GM23248 (cell line): Measurements from ENCODE around the gene CD19. TPM values are rescaled to one million over a fixed set of nuclear protein-coding genes. Genes with fewer than 3 reads are reported as not detected.

Source experiments
- DNase-seq: peaks from one replicate; pipeline ENCODE4 v3.0.0-alpha.2; 2015
- H2AFZ ChIP-seq: fragments of 200-600 bp; sonication (generic); 2 replicates; pipeline ENCODE4 v1.6.1; 2016; ENCODE audit warnings: antibody characterized with exemption
- H3F3A ChIP-seq: fragments of 200-600 bp; sonication (generic); 2 replicates; pipeline ENCODE4 v1.6.1; 2016; ENCODE audit warnings: mild to moderate bottlenecking, antibody characterized with exemption, mixed run types; ENCODE audit not compliant: insufficient read depth
- H3K27ac ChIP-seq: fragments of 200-600 bp; sonication (generic); 2 replicates; pipeline ENCODE4 v1.5.1; 2016; ENCODE audit warnings: mild to moderate bottlenecking
- H3K27me3 ChIP-seq: fragments of 200-600 bp; sonication (generic); replicated peaks from 2 replicates; pipeline ENCODE4 v1.6.1; 2016; ENCODE audit warnings: mild to moderate bottlenecking; ENCODE audit not compliant: insufficient read depth
- H3K36me3 ChIP-seq: fragments of 200-600 bp; sonication (generic); 2 replicates; pipeline ENCODE4 v1.6.1; 2016; ENCODE audit warnings: low read depth, mild to moderate bottlenecking
- H3K4me1 ChIP-seq: fragments of 200-600 bp; sonication (generic); 2 replicates; pipeline ENCODE4 v1.6.1; 2016; ENCODE audit warnings: mild to moderate bottlenecking; ENCODE audit not compliant: insufficient read depth
- H3K4me2 ChIP-seq: fragments of 200-600 bp; sonication (generic); one replicate; pipeline ENCODE4 v1.6.1; 2016; ENCODE audit warnings: mild to moderate bottlenecking; ENCODE audit not compliant: unreplicated experiment
- H3K4me3 ChIP-seq: fragments of 200-600 bp; sonication (generic); 2 replicates; pipeline ENCODE4 v1.5.1; 2016; ENCODE audit warnings: mild to moderate bottlenecking
- H3K79me2 ChIP-seq: fragments of 200-600 bp; sonication (generic); 2 replicates; pipeline ENCODE4 v1.6.1; 2016; ENCODE audit warnings: mild to moderate bottlenecking; ENCODE audit not compliant: insufficient read depth
- H3K9ac ChIP-seq: fragments of 200-600 bp; sonication (generic); 2 replicates; pipeline ENCODE4 v1.6.1; 2016; ENCODE audit warnings: mild to moderate bottlenecking
- H3K9me2 ChIP-seq: fragments of 200-600 bp; sonication (generic); 2 replicates; pipeline ENCODE4 v1.6.1; 2016; ENCODE audit warnings: mixed run types, mild to moderate bottlenecking, moderate library complexity; ENCODE audit not compliant: insufficient read depth
- H3K9me3 ChIP-seq: fragments of 200-600 bp; sonication (generic); one replicate; pipeline ENCODE4 v1.6.1; 2017; ENCODE audit warnings: low read depth
- H4K20me1 ChIP-seq: fragments of 200-600 bp; sonication (generic); 2 replicates; pipeline ENCODE4 v1.6.0; 2016; ENCODE audit not compliant: insufficient read depth
- EZH2 ChIP-seq: fragments of 200-600 bp; sonication (generic); IDR thresholded peaks from 2 replicates; pipeline ENCODE4 v1.6.1; 2018; ENCODE audit warnings: antibody characterized with exemption, mild to moderate bottlenecking; ENCODE audit not compliant: insufficient read depth, poor library complexity, severe bottlenecking
- EZH2phosphoT487 ChIP-seq: fragments of 200-600 bp; sonication (generic); IDR thresholded peaks from 2 replicates; pipeline ENCODE4 v1.6.1; 2018; ENCODE audit warnings: antibody characterized with exemption, moderate library complexity, mild to moderate bottlenecking, low read depth; ENCODE audit not compliant: insufficient read depth
- WGBS, 2 experiments: methylation state at CpG; one replicate each; pipeline ENCODE4 v1.1.6; 2015 to 2017; ENCODE audit warnings: low lambda C conversion rate in 2 of 2, low coverage in 1 of 2; ENCODE audit errors: missing lambda C conversion rate in 2 of 2; 5-methylcytosine and 5-hydroxymethylcytosine counted together
- in situ Hi-C: fragments of 300-500 bp; cut with MboI; formaldehyde crosslinking; loops from 2 replicates; pipeline ENCODE4 v1.15.0; 2020
- polyA plus RNA-seq: library from polyadenylated mRNA; unstranded; fragments of >200 nt; fragmentation: Nextera tagmentation; extraction: Ambion mirVana; gene quantifications from 2 replicates; pipeline ENCODE4 v1.2.1, GENCODE V29; 2016
- total RNA-seq: library from RNA; depleted of rRNA; stranded (reverse); fragments of >200 nt; shearing (Covaris generic); gene quantifications from 2 replicates; pipeline ENCODE4 v1.2.3, GENCODE V29; 2014

CD19 gene
- total and polyA plus RNA-seq, 2 experiments from 2014 or later: not detected

DNA sequence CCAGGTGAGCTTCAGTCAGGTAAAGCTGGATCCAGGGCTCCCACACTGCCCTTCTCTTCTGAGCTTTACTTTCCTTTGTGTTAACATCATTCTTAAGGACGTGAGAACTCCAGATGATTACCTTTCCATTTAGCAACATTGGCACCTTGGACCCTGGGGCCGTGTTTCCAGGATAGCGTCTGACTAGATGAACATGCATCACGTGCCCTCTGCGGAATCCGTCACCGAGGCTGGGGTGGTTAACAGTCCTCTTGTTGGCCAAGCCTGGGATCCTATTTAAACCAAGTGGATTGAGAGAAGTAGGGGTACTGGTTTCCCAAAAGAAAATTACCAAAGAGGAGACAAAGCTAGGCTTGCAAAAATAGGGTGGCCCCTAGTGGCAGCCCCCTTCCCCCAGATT lies 49.2 kb downstream of the CD19 start:
- no peaks in the 10 kb centered on the region for H3K9me2 ChIP-seq
- H3K27ac ChIP-seq: no peak overlapping the region
- no peak overlapping the region for H2AFZ ChIP-seq
- TF ChIP-seq EZH2phosphoT487 (no peak), EZH2 (no peak)
- no peak overlapping the region for H3K4me3 ChIP-seq
- H3F3A ChIP-seq: no peaks in the 10 kb centered on the region
- WGBS, 2 experiments: 96 to 100% methylated on average over 7 of the region's 7 CpGs
- in situ Hi-C loops: no loop called here
- H3K9ac ChIP-seq: no peak overlapping the region
- H3K4me2 ChIP-seq: no peak overlapping the region
- no peaks in the 10 kb centered on the region for H3K27me3 ChIP-seq
- H3K9me3 ChIP-seq: no peaks in the 10 kb centered on the region
- no peak for DNase-seq
- H3K4me1 ChIP-seq: 0 out of 2 replicates have a peak, but pooled peaks cover 4% of the 10 kb centered on the region
- no peaks in the 10 kb centered on the region for H4K20me1 ChIP-seq
- H3K79me2 ChIP-seq: peaks cover 21% of the 10 kb centered on the region
- H3K36me3 ChIP-seq: no peaks in the 10 kb centered on the region; the same call in 1 of the 2 replicates

DNA sequence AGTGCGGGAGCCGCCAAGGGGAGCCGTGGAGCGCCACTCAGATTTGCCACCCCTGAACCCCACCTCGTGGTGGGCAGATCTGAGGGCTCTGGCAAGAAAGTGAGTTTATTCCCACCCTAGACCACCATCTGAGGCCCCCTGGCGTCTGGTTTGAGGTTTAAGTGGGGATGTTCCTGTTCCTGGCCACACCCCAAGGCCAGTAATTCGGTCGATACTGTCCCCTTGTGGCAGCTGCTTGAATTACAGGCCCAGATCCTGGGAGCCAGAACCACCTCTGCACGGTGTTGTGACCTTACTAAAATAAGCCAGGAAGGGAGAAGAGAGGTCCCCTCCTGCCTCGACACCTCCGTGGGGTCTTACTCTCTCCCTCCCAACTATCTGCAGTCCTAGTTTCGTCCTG lies 49.7 kb downstream of the CD19 start:
- H3K9me3 ChIP-seq: no peaks in the 10 kb centered on the region
- H4K20me1 ChIP-seq: no peaks in the 10 kb centered on the region
- WGBS, 2 experiments: 80 to 83% methylated on average over 11 to 12 of the region's 12 CpGs
- H3K4me1 ChIP-seq: no peaks in the 10 kb centered on the region
- no peaks in the 10 kb centered on the region for H3K9me2 ChIP-seq
- H2AFZ ChIP-seq: no peak overlapping the region
- no peak overlapping the region for H3K4me3 ChIP-seq
- H3K4me2 ChIP-seq: no peak overlapping the region
- H3F3A ChIP-seq: no peaks in the 10 kb centered on the region
- TF ChIP-seq EZH2phosphoT487: no peak
- no peak for TF ChIP-seq EZH2
- H3K79me2 ChIP-seq: peaks cover 15% of the 10 kb centered on the region
- peak; percentile 11 for DNase-seq
- H3K9ac ChIP-seq: no peak overlapping the region
- H3K27ac ChIP-seq: no peak overlapping the region
- in situ Hi-C loops: no loop called here
- H3K36me3 ChIP-seq: peaks cover 2% of the 10 kb centered on the region; the same call in 1 of the 2 replicates
- H3K27me3 ChIP-seq: no peaks in the 10 kb centered on the region

DNA sequence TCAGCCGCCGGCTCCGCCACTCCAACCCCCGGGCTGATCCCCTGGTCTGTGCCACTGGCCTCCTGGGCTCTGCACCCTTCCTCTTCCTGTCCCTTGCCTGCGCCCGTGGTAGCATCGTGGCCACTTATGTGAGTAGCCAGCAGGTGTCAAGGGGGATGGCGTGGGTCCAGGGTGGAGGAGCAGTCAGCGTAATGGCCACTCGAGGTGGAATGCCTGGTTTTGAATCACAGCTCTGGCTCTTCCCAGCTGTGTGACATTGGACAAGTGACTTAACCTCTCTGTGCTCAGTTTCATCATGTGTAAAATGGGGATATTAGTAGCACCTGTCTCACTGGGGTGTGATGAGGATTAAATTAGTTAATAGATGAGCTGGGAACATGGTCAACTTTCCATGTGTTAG lies 50.6 kb downstream of the CD19 start:
- Histone ChIP-seq H3K9me3 (no peaks in the 10 kb centered on the region), H3K9ac (no peak overlapping the region)

DNA sequence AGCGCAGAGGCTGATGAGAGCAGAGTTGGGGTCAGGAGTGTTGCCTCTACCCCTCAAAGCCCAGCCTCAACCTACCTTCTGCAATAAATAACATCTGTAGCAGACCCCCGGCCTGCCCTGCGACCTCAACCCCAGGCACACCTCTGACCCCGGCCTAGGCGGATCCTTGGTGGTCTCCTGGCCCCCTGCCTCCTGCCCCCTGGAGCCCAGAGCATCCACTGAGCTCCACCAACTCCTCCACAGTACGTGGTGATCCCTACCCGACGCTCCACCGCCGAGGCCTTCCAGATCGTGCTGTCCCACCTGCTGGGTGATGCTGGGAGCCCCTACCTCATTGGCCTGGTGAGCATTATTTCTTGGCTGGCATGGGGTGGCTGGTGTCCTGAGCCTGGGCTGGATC lies 51.2 kb downstream of the CD19 start:
- no peaks in the 10 kb centered on the region for H3K9me2 ChIP-seq
- 0 out of 2 replicates have a peak, but pooled peaks cover under 1% of the 10 kb centered on the region for H3K79me2 ChIP-seq
- in situ Hi-C loops: no loop called here
- peaks cover 15% of the 10 kb centered on the region for H3K36me3 ChIP-seq
- H3K4me3 ChIP-seq: no peak overlapping the region
- H3K4me1 ChIP-seq: no peaks in the 10 kb centered on the region
- H3K4me2 ChIP-seq: no peak overlapping the region
- DNase-seq: no peak
- H4K20me1 ChIP-seq: no peaks in the 10 kb centered on the region
- no peak overlapping the region for H2AFZ ChIP-seq
- no peak overlapping the region for H3K9ac ChIP-seq
- H3F3A ChIP-seq: no peaks in the 10 kb centered on the region
- no peaks in the 10 kb centered on the region for H3K27me3 ChIP-seq
- TF ChIP-seq EZH2 (no peak), EZH2phosphoT487 (no peak)
- 80 to 82% methylated on average over 11 of the region's 11 CpGs for WGBS, 2 experiments
- no peaks in the 10 kb centered on the region for H3K9me3 ChIP-seq
- no peak overlapping the region for H3K27ac ChIP-seq

More for the DNA sequence above, 50.6 kb downstream of the CD19 start:
- H3K79me2 ChIP-seq: peaks cover 6% of the 10 kb centered on the region; the same call in 1 of the 2 replicates
- peaks cover 11% of the 10 kb centered on the region for H3K36me3 ChIP-seq
- H3K27ac ChIP-seq: no peak overlapping the region
- H3K27me3 ChIP-seq: no peaks in the 10 kb centered on the region
- H3K9me2 ChIP-seq: no peaks in the 10 kb centered on the region
- no peak overlapping the region for H3K4me2 ChIP-seq
- DNase-seq: no peak
- H2AFZ ChIP-seq: no peak overlapping the region
- in situ Hi-C loops: no loop called here
- H3K4me3 ChIP-seq: no peak overlapping the region
- WGBS, 2 experiments: 98 to 100% methylated on average over 10 of the region's 10 CpGs
- H3K4me1 ChIP-seq: no peaks in the 10 kb centered on the region
- TF ChIP-seq EZH2 (no peak), EZH2phosphoT487 (no peak)
- H4K20me1 ChIP-seq: no peaks in the 10 kb centered on the region
- no peaks in the 10 kb centered on the region for H3F3A ChIP-seq

DNA sequence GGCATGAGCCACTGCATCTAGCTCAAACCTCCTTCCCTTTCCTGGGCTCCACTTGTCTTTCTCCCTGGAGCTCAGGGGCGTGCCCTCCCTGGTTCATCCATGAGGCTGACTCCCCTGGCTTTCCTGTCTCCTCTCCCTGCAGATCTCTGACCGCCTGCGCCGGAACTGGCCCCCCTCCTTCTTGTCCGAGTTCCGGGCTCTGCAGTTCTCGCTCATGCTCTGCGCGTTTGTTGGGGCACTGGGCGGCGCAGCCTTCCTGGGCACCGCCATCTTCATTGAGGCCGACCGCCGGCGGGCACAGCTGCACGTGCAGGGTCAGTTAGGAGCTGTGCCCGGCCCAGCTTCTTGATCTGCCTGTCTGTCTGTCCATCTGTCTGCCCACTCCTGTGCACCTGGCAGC lies 51.9 kb downstream of the CD19 start:
- Histone ChIP-seq H3K27me3 (no peaks in the 10 kb centered on the region), H3K79me2 (no peaks in the 10 kb centered on the region), H3K4me3 (no peak overlapping the region), H3K9me2 (no peaks in the 10 kb centered on the region), H3K4me1 (no peaks in the 10 kb centered on the region), H3K27ac (no peak overlapping the region), H3K9ac (no peak overlapping the region), H3K4me2 (no peak overlapping the region), H2AFZ (no peak overlapping the region), H3K9me3 (no peaks in the 10 kb centered on the region), H4K20me1 (no peaks in the 10 kb centered on the region), H3F3A (no peaks in the 10 kb centered on the region), H3K36me3 (peaks cover 18% of the 10 kb centered on the region)
- 96 to 97% methylated on average over 15 to 18 of the region's 18 CpGs for WGBS, 2 experiments
- TF ChIP-seq EZH2: no peak
- no peak for TF ChIP-seq EZH2phosphoT487
- DNase-seq: no peak
- in situ Hi-C loops: no loop called here
